GM12864 (cell line): ENCODE results near the gene MRPL36.

Source experiments
- DNase-seq: peaks from one replicate; pipeline ENCODE4 v3.0.0-alpha.2; 2011; ENCODE audit warnings: low read depth
- H3K4me3 ChIP-seq: 2 replicates; pipeline ENCODE4 v1.5.1; 2011; ENCODE audit warnings: mild to moderate bottlenecking, low read depth, low read length, control low read depth
- CTCF ChIP-seq: IDR thresholded peaks from 2 replicates; pipeline ENCODE4 v1.5.1; 2011; ENCODE audit warnings: low read depth, mild to moderate bottlenecking, moderate library complexity, low read length, control low read depth, inconsistent platforms; ENCODE audit errors: missing control alignments

MRPL36 gene

GRCh38 chr5:1751864-1752822 lies 47.5 kb downstream of the MRPL36 start:
- no peak for DNase-seq
- TF ChIP-seq CTCF: no peak
- H3K4me3 ChIP-seq: no peak overlapping the region

DNA sequence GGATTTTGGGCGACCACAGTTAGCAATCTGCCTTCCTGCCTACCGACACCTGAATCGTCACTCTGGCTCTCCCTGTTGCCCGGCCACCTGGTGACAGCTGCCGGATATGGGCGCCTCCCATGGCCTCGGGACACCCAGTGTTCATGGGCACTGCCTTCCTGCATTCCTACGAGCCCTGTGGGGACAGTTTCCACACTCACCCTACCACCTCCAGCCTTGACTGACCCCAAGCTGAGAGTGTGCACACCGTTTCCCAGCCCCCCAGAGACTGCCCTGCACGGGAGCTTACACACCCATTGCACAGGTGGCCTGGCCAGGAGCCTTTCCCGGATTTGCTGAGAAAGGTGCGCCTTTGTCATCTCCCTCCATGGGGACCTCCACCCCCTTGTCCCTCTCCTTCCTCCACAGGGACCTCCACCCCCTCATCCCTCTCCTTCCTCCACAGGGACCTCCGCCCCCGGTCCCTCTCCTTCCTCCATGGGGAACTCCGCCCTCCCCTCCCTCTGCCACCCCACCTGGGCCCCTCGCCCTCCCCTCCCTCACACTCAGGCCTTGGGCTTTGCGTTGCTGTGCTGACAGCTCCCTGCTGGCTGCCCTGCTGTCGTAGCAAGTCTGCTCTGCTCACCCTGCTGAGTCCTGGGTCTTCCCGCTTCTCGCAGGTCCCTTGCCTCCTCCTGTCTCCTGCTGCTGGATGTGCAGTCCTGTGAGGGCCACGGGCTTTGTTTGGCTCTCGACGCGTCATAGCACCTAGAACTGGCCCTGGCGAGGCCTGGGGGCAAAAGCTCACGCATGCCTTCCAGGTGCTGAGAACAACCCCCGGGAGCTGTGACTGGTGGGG lies 48.4 kb downstream of the MRPL36 start:
- no peak overlapping the region for H3K4me3 ChIP-seq
- DNase-seq: no peak
- no peak for TF ChIP-seq CTCF

DNA sequence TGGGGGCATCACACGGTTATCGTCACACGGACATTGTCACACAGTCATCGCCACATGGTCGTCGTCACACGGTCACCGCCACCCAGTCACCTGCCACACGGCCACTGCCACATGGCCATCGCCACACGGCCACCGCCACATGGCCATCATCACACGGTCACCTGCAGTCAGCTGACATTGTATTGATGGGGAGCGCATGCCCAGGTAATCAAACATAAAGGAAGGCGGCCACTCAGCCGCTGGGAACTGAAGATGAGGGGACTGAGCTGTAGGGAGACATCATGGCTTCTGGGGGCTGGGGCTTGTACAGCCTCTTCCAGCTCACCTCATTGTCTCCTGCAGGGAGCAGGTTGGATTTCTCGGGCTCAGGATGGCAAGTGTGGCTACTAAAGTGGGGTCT lies 49.2 kb downstream of the MRPL36 start:
- TF ChIP-seq CTCF: no peak
- DNase-seq: no peak

GRCh38 chr5:1749346-1750124 lies 50.1 kb downstream of the MRPL36 start:
- no peak for DNase-seq
- H3K4me3 ChIP-seq: no peak overlapping the region
- no peak for TF ChIP-seq CTCF

More for the DNA sequence above, 49.2 kb downstream of the MRPL36 start:
- no peak overlapping the region for H3K4me3 ChIP-seq

DNA sequence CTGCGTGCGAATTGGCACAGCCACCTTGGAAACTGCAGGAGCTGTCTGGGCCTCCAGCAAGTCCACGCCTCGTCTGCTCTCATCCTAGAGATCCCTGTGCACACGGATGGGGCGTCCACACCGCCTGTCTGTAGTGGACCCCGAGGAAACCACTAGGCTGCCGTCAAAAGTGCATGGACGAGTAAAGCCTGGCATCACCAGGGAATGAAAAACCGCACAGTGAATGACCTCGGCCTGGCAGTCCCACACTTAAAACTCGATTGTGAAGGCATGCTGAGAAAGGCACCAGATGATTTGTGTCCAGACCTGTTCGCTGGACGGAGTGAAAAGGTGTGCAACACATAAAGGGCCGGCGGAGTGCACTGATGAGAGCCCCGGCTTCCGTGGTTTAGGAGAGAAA lies 50.8 kb downstream of the MRPL36 start:
- no peak for DNase-seq
- TF ChIP-seq CTCF: no peak

More for the DNA sequence above, 50.8 kb downstream of the MRPL36 start:
- no peak overlapping the region for H3K4me3 ChIP-seq
